Esophagus squamous epithelium (tissue), 5 donors: Measurements from ENCODE around the gene CXADR. TPM values are rescaled to one million over a fixed set of nuclear protein-coding genes. Genes with fewer than 3 reads are reported as not detected.

ENCODE experiments used
- DNase-seq: peaks from one replicate; lab custom pipeline; 2025; lab: John Stamatoyannopoulos, UW
- H3K27ac ChIP-seq, 4 donors: fragments of 200-600 bp; sonication (generic); one replicate each; pipeline ENCODE4 v1.5.1; 2016 to 2019; ENCODE audit warnings: mild to moderate bottlenecking in 1 of 4
- H3K27me3 ChIP-seq, 4 donors: fragments of 200-600 bp; sonication (generic); 1 replicate in 3 of 4; 2 replicates in 1 of 4; pipeline versions ENCODE4 v1.5.1 to v1.6.0; 2017 to 2021; ENCODE audit warnings: antibody characterized with exemption in 1 of 4
- H3K36me3 ChIP-seq, 3 donors: fragments of 200-600 bp; sonication (generic); one replicate each; pipeline ENCODE4 v1.5.1; 2016 to 2019
- H3K4me1 ChIP-seq, 3 donors: fragments of 200-600 bp; sonication (generic); one replicate each; pipeline ENCODE4 v1.5.1; 2017 to 2019
- H3K4me3 ChIP-seq, 4 donors: fragments of 200-600 bp; sonication (generic); 1 replicate in 3 of 4; 2 replicates in 1 of 4; pipeline ENCODE4 v1.5.1; 2016 to 2019; ENCODE audit warnings: mild to moderate bottlenecking in 2 of 4, moderate library complexity in 1 of 4
- H3K9me3 ChIP-seq, 3 donors: fragments of 200-600 bp; sonication (generic); one replicate each; pipeline ENCODE4 v1.5.1; 2016 to 2019
- CTCF ChIP-seq, 6 experiments: fragments of 450-650 bp in 4 of 6; fragments of 200-600 bp in 2 of 6; sonication (generic) in 2 of 6; IDR thresholded peaks; one replicate each; pipeline ENCODE4 v1.5.1; 2016 to 2019; ENCODE audit warnings: antibody characterized with exemption in 6 of 6, mild to moderate bottlenecking in 4 of 6, moderate library complexity in 4 of 6
- POLR2A ChIP-seq, 4 donors: fragments of 450-650 bp; IDR thresholded peaks; one replicate each; pipeline ENCODE4 v1.6.1; 2017; ENCODE audit warnings: antibody characterized with exemption in 4 of 4, mild to moderate bottlenecking in 4 of 4, moderate library complexity in 3 of 4
- WGBS, 2 donors: methylation state at CpG; one replicate each; pipeline ENCODE4 v1.1.5; 2018; 5-methylcytosine and 5-hydroxymethylcytosine counted together
- intact Hi-C: fragments of 100-400 bp; cut with DNase I; formaldehyde crosslinking; loops from one replicate; pipeline ENCODE4 v1.15.0; 2022
- total RNA-seq, 4 donors: library from RNA; depleted of rRNA; stranded (reverse); fragments of >200 nt; gene quantifications; one replicate each; pipeline ENCODE4 v1.1.0, GENCODE V29; 2016
- donor health status: DM: yes; HTN: yes; CAD: no.

CXADR gene
- total RNA-seq, 4 donors from 2014 or later, result 41.2 to 74.8 (median 47.9) TPM

- intact Hi-C loops, result no loop called here
- H3K4me3 ChIP-seq, result no peak overlapping the region
- TF ChIP-seq POLR2A (IDR thresholded peaks at IDR 0.05) (no peak), CTCF (IDR thresholded peaks at IDR 0.05) (no peak)
- DNase-seq, result no peak
- H3K27me3 ChIP-seq, result no peaks in the 10 kb centered on the region
- peaks cover 7 to 56% (median 8%) of the 10 kb centered on the region in 3 donors for H3K4me1 ChIP-seq
- H3K9me3 ChIP-seq, result no peaks in the 10 kb centered on the region
- H3K36me3 ChIP-seq, result peaks cover 0 to 16% (median under 1%) of the 10 kb centered on the region in 3 donors
- H3K27ac ChIP-seq, result no peak overlapping the region
- 83 to 92% methylated on average over 2 of the region's 2 CpGs for WGBS, 2 donors
Observed at GRCh38 chr21:17609681-17610080, 96.8 kb downstream of the CXADR start.

DNA sequence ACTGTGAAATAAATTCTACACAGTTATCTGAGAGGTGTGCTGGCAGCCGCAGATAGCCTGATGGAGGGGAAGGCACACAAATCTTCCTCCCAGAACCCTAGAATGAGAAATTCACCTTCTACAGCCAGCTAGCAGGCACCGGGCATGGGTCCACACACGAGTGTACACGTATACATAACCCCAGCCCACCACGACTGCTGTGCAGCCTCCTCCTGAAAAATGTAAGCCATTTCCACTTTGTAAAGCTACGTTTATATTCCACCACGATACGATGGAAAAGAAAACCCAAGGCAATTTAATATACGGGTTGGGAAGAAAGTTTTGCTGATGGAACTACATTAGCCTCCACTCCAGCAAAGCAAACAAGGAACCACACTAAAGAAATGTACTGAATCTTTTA is 98.1 kb downstream of the CXADR start:
- intact Hi-C loops, result no loop called here
- WGBS, 2 donors, result 29 to 30% methylated on average over 9 of the region's 9 CpGs
- DNase-seq, result no peak

GRCh38 chr21:17611414-17612022 is 98.7 kb downstream of the CXADR start:
- peak in 3 of 6 experiments; percentile 13 to 29 (median 18) for TF ChIP-seq CTCF (IDR thresholded peaks at IDR 0.05)
- TF ChIP-seq POLR2A (IDR thresholded peaks at IDR 0.05), result peak in 1 of 4 donors; percentile 61
- peaks cover 7 to 55% (median 8%) of the 10 kb centered on the region in 3 donors for H3K4me1 ChIP-seq
- H3K27me3 ChIP-seq, result no peaks in the 10 kb centered on the region
- H3K36me3 ChIP-seq, result peaks cover 0 to 14% (median 0%) of the 10 kb centered on the region in 3 donors
- H3K9me3 ChIP-seq, result no peaks in the 10 kb centered on the region
- DNase-seq, result peak; percentile 21
- H3K27ac ChIP-seq, result peak overlapping the region; percentile 89 to 95 (median 92)
- intact Hi-C loops, result no loop called here
- 0 to 1% methylated on average over 22 of the region's 26 CpGs for WGBS, 2 donors
- peak overlapping the region; percentile 62 to 91 (median 84) for H3K4me3 ChIP-seq

More for the DNA sequence above, 98.1 kb downstream of the CXADR start:
- peaks cover 7 to 56% (median 8%) of the 10 kb centered on the region in 3 donors for H3K4me1 ChIP-seq
- H3K27me3 ChIP-seq, result no peaks in the 10 kb centered on the region
- peak overlapping the region; percentile 89 to 95 (median 92) for H3K27ac ChIP-seq
- TF ChIP-seq CTCF (IDR thresholded peaks at IDR 0.05), result no peak
- TF ChIP-seq POLR2A (IDR thresholded peaks at IDR 0.05), result no peak
- H3K9me3 ChIP-seq, result no peaks in the 10 kb centered on the region
- peak overlapping the region; percentile 62 to 91 (median 84) for H3K4me3 ChIP-seq
- peaks cover 0 to 14% (median 0%) of the 10 kb centered on the region in 3 donors for H3K36me3 ChIP-seq

- 0% methylated on average over 1 to 4 of the region's 50 CpGs for WGBS, 2 donors
- Histone ChIP-seq H3K4me1 (peaks cover 7 to 50% (median 8%) of the 10 kb centered on the region in 3 donors), H3K36me3 (peaks cover 0 to 14% (median 0%) of the 10 kb centered on the region in 3 donors), H3K27ac (peak overlapping the region; percentile 89 to 95 (median 92)), H3K27me3 (no peaks in the 10 kb centered on the region), H3K9me3 (no peaks in the 10 kb centered on the region), H3K4me3 (peak overlapping the region; percentile 62 to 91 (median 84))
- peak; percentile 2 for DNase-seq
- TF ChIP-seq CTCF (IDR thresholded peaks at IDR 0.05) (no peak), POLR2A (IDR thresholded peaks at IDR 0.05) (no peak)
- intact Hi-C loops, result no loop called here
Observed at GRCh38 chr21:17612023-17612564, 99.3 kb downstream of the CXADR start.
